Glomerular visceral epithelial cell (primary cell): ENCODE data around the gene ITGB3.
"Not testable (repeated sequence)": the region's sequence is repeated elsewhere in the genome, so short reads cannot be mapped to it uniquely, and the experiment has no call there.

Experiments used
- DNase-seq: peaks from one replicate; pipeline ENCODE4 v3.0.0-alpha.2; 2016; ENCODE audit errors: extremely low spot score

Gene ITGB3

GRCh38 chr17:47244697-47245096 lies 8.9 kb upstream of the ITGB3 start:
- no peak for DNase-seq

GRCh38 chr17:47246120-47246519 lies 7.5 kb upstream of the ITGB3 start:
- DNase-seq, result no peak

- DNase-seq, result no peak
Observed at GRCh38 chr17:47250855-47251254, 2.8 kb upstream of the ITGB3 start.

- DNase-seq, result no peak
Observed at GRCh38 chr17:47251421-47251940, 2.1 kb upstream of the ITGB3 start.

- no peak for DNase-seq
Observed at GRCh38 chr17:47252209-47252608, 1.4 kb upstream of the ITGB3 start.

- DNase-seq, result no peak
Observed at GRCh38 chr17:47252766-47253512, 688 bp upstream of the ITGB3 start.

- DNase-seq, result no peak
Observed at GRCh38 chr17:47254403-47254943, 846 bp downstream of the ITGB3 start.

- DNase-seq, result peak; percentile 97
Observed at GRCh38 chr17:47257651-47258339, 4.2 kb downstream of the ITGB3 start.

GRCh38 chr17:47262586-47262985 lies 9.0 kb downstream of the ITGB3 start:
- no peak for DNase-seq

GRCh38 chr17:47264166-47264565 lies 10.5 kb downstream of the ITGB3 start:
- no peak for DNase-seq

- DNase-seq, result peak; percentile 51
Observed at GRCh38 chr17:47265983-47266541, 12.4 kb downstream of the ITGB3 start.

- peak; percentile 56 for DNase-seq
Observed at GRCh38 chr17:47266782-47267181, 13.2 kb downstream of the ITGB3 start.

GRCh38 chr17:47267354-47267828 lies 13.8 kb downstream of the ITGB3 start:
- DNase-seq, result peak; percentile 98

GRCh38 chr17:47268964-47269363 lies 15.3 kb downstream of the ITGB3 start:
- not testable (repeated sequence) for DNase-seq

- DNase-seq, result not testable (repeated sequence)
Observed at GRCh38 chr17:47269561-47270280, 16.1 kb downstream of the ITGB3 start.

GRCh38 chr17:47270946-47271705 lies 17.5 kb downstream of the ITGB3 start:
- peak; percentile 66 for DNase-seq

GRCh38 chr17:47272491-47272890 lies 18.9 kb downstream of the ITGB3 start:
- DNase-seq, result no peak

- no peak for DNase-seq
Observed at GRCh38 chr17:47273245-47273644, 19.6 kb downstream of the ITGB3 start.

- no peak for DNase-seq
Observed at GRCh38 chr17:47274319-47275069, 20.9 kb downstream of the ITGB3 start.
